A549 (cell line): ENCODE data around the gene ZCCHC17.

Experiments
- CBX2 ChIP-seq: fragments of 200-600 bp; sonication (generic); IDR thresholded peaks from 2 replicates; pipeline ENCODE4 v1.6.1; 2016; ENCODE audit warnings: low read depth, mild to moderate bottlenecking, borderline replicate concordance
- MAFK ChIP-seq: fragments of 450-650 bp; IDR thresholded peaks from 2 replicates; pipeline ENCODE4 v1.6.1; 2014; ENCODE audit not compliant: partially characterized antibody
- TF ChIP-seq, protein P1 (sequence below): fragments of 250-450 bp; sonication (Bioruptor Pico); IDR thresholded peaks from 2 replicates; pipeline ENCODE4 v1.5.0; 2020; ENCODE audit warnings: low read depth, mild to moderate bottlenecking, moderate library complexity
- TF ChIP-seq, protein P2 (sequence below): fragments of >200 bp; sonication (Bioruptor Twin); formaldehyde crosslinking; IDR thresholded peaks from 3 replicates; pipeline ENCODE4 v1.5.1; 2016
- TF ChIP-seq, protein P3 (sequence below): IDR thresholded peaks from 2 replicates; pipeline ENCODE4 v1.6.1; 2012; ENCODE audit warnings: low read depth, borderline replicate concordance
- TF ChIP-seq, protein P4 (sequence below): fragments of 450-650 bp; IDR thresholded peaks from 2 replicates; pipeline ENCODE4 v1.6.1; 2014; ENCODE audit warnings: antibody characterized with exemption

DNA sequence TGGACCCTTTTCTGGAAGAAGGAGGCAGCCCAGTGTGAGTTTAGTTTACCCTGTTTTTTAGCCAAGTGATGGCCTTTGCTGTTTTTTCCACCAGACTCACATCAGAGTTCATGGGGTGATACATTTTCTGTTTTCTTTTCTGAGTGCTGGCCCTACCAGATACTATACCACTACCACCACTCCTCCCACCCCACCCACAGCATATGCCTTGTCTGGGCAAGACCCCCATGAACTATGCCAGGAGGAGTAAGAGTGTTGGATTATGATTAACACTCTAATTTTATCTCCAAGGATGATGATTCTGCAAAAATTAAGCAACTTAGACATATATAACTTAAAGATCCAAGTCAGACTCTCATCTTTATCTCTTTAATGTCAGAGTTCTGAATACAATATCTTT, 50.0 kb downstream of the ZCCHC17 start:
- no peak for TF ChIP-seq MAFK
- TF ChIP-seq, protein P1, sequence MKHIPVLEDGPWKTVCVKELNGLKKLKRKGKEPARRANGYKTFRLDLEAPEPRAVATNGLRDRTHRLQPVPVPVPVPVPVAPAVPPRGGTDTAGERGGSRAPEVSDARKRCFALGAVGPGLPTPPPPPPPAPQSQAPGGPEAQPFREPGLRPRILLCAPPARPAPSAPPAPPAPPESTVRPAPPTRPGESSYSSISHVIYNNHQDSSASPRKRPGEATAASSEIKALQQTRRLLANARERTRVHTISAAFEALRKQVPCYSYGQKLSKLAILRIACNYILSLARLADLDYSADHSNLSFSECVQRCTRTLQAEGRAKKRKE (CRISPR knock-in tag): no peak
- TF ChIP-seq, protein P2, sequence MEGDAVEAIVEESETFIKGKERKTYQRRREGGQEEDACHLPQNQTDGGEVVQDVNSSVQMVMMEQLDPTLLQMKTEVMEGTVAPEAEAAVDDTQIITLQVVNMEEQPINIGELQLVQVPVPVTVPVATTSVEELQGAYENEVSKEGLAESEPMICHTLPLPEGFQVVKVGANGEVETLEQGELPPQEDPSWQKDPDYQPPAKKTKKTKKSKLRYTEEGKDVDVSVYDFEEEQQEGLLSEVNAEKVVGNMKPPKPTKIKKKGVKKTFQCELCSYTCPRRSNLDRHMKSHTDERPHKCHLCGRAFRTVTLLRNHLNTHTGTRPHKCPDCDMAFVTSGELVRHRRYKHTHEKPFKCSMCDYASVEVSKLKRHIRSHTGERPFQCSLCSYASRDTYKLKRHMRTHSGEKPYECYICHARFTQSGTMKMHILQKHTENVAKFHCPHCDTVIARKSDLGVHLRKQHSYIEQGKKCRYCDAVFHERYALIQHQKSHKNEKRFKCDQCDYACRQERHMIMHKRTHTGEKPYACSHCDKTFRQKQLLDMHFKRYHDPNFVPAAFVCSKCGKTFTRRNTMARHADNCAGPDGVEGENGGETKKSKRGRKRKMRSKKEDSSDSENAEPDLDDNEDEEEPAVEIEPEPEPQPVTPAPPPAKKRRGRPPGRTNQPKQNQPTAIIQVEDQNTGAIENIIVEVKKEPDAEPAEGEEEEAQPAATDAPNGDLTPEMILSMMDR: no peak
- TF ChIP-seq, protein P3, sequence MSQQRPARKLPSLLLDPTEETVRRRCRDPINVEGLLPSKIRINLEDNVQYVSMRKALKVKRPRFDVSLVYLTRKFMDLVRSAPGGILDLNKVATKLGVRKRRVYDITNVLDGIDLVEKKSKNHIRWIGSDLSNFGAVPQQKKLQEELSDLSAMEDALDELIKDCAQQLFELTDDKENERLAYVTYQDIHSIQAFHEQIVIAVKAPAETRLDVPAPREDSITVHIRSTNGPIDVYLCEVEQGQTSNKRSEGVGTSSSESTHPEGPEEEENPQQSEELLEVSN: no peak
- no peak for TF ChIP-seq CBX2
- TF ChIP-seq, protein P4, sequence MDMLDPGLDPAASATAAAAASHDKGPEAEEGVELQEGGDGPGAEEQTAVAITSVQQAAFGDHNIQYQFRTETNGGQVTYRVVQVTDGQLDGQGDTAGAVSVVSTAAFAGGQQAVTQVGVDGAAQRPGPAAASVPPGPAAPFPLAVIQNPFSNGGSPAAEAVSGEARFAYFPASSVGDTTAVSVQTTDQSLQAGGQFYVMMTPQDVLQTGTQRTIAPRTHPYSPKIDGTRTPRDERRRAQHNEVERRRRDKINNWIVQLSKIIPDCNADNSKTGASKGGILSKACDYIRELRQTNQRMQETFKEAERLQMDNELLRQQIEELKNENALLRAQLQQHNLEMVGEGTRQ: no peak
